OCI-LY1 (cell line): ENCODE data around the gene NAALADL1.

Source experiments
- H2AFZ ChIP-seq: fragments of 200-600 bp; sonication (generic), shearing (Covaris generic); 2 replicates; pipeline ENCODE4 v1.6.0; 2014; ENCODE audit warnings: antibody characterized with exemption, mild to moderate bottlenecking, low read length
- H3F3A ChIP-seq: fragments of 200-600 bp; sonication (generic), shearing (Covaris generic); 2 replicates; pipeline ENCODE4 v1.6.0; 2014; ENCODE audit warnings: mild to moderate bottlenecking, antibody characterized with exemption, low read length, moderate library complexity; ENCODE audit not compliant: insufficient read depth
- H3K27ac ChIP-seq: fragments of 200-600 bp; sonication (generic); 2 replicates; pipeline ENCODE4 v1.5.1; 2014; ENCODE audit warnings: low read length, mixed run types, mild to moderate bottlenecking, low read depth; ENCODE audit not compliant: poor library complexity, severe bottlenecking
- H3K27me3 ChIP-seq: fragments of 200-600 bp; sonication (generic); 2 replicates; pipeline ENCODE4 v1.6.0; 2014; ENCODE audit warnings: antibody characterized with exemption, mild to moderate bottlenecking, low read length, moderate library complexity; ENCODE audit not compliant: insufficient read depth
- H3K36me3 ChIP-seq: fragments of 200-600 bp; sonication (generic); 2 replicates; pipeline ENCODE4 v1.6.1; 2014; ENCODE audit warnings: mild to moderate bottlenecking, antibody characterized with exemption, low read length, moderate library complexity, mixed read lengths; ENCODE audit not compliant: insufficient read depth
- H3K4me1 ChIP-seq: fragments of 200-600 bp; sonication (generic); 2 replicates; pipeline ENCODE4 v1.5.1; 2014; ENCODE audit warnings: mild to moderate bottlenecking, low read length, moderate library complexity; ENCODE audit not compliant: insufficient read depth, severe bottlenecking
- H3K4me2 ChIP-seq: fragments of 200-600 bp; sonication (generic), shearing (Covaris generic); 2 replicates; pipeline ENCODE4 v1.6.1; 2014; ENCODE audit warnings: low read length
- H3K4me3 ChIP-seq: fragments of 200-600 bp; sonication (generic); 2 replicates; pipeline ENCODE4 v1.5.1; 2014; ENCODE audit warnings: low read length, low read depth, mild to moderate bottlenecking, mixed read lengths; ENCODE audit not compliant: poor library complexity, severe bottlenecking
- H3K79me2 ChIP-seq: fragments of 200-600 bp; shearing (Covaris generic); 2 replicates; pipeline ENCODE4 v1.6.1; 2016; ENCODE audit warnings: mixed run types, low read length, mixed read lengths; ENCODE audit not compliant: insufficient read depth
- H3K9ac ChIP-seq: fragments of 200-600 bp; sonication (generic), shearing (Covaris generic); 2 replicates; pipeline ENCODE4 v1.6.1; 2014; ENCODE audit warnings: mild to moderate bottlenecking, low read length, mixed read lengths
- H3K9me2 ChIP-seq: fragments of 200-600 bp; sonication (generic), shearing (Covaris generic); 2 replicates; pipeline ENCODE4 v1.6.1; 2014; ENCODE audit warnings: low read depth, mild to moderate bottlenecking, low read length, mixed read lengths
- H3K9me3 ChIP-seq: fragments of 200-600 bp; shearing (Covaris generic); 2 replicates; pipeline ENCODE4 v1.6.1; 2014; ENCODE audit warnings: low read length, mixed read lengths
- H4K20me1 ChIP-seq: fragments of 200-600 bp; sonication (generic), shearing (Covaris generic); 2 replicates; pipeline ENCODE4 v1.6.0; 2016; ENCODE audit warnings: mild to moderate bottlenecking, low read length; ENCODE audit not compliant: insufficient read depth
- CTCF ChIP-seq: fragments of 200-600 bp; sonication (generic), shearing (Covaris generic); IDR thresholded peaks from 2 replicates; pipeline ENCODE4 v1.5.1; 2017; ENCODE audit warnings: mild to moderate bottlenecking, antibody characterized with exemption, low read length, moderate library complexity, mixed read lengths
- EZH2 ChIP-seq: fragments of 200-600 bp; sonication (generic), shearing (Covaris generic); IDR thresholded peaks from 2 replicates; pipeline ENCODE4 v1.8.0; 2017; ENCODE audit warnings: borderline replicate concordance, mixed run types, mild to moderate bottlenecking, antibody characterized with exemption, low read length, moderate library complexity, mixed read lengths

Gene NAALADL1

DNA sequence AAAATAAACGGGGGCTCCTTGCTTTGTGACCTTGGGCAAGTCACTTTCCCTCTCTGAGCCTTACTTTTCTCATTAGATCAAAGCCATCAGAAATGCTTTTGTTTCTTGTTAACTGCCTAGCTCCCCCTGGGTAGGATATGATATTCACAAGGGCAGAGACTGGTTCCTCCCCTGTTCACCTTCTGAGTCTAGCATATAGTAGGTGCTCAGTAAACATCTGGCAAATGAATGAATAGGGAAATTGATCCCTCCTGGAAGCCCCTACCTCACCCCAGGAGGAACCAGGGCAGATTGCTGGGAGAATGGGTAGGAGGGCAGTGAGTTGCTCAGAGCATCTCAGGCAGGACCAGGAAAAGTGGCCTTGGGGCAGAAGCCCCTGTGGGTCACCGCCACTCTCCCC, 23.9 kb downstream of the NAALADL1 start:
- Histone ChIP-seq H3K9me3 (no peaks in the 10 kb centered on the region), H3K27me3 (no peaks in the 10 kb centered on the region), H3K79me2 (no peaks in the 10 kb centered on the region), H3K27ac (no peak overlapping the region), H2AFZ (no peak overlapping the region), H3K36me3 (peaks cover 6% of the 10 kb centered on the region; the same call in 1 of the 2 replicates), H3K4me1 (peaks cover 5% of the 10 kb centered on the region), H3K4me2 (no peak overlapping the region), H4K20me1 (no peaks in the 10 kb centered on the region), H3K9me2 (no peaks in the 10 kb centered on the region), H3F3A (no peaks in the 10 kb centered on the region), H3K4me3 (no peak overlapping the region), H3K9ac (no peak overlapping the region)
- no peak for TF ChIP-seq EZH2
- TF ChIP-seq CTCF, result no peak

- Histone ChIP-seq H3K9ac (no peak overlapping the region), H4K20me1 (no peaks in the 10 kb centered on the region)
Measured at GRCh38 chr11:65032216-65032615, 26.1 kb downstream of the NAALADL1 start.

DNA sequence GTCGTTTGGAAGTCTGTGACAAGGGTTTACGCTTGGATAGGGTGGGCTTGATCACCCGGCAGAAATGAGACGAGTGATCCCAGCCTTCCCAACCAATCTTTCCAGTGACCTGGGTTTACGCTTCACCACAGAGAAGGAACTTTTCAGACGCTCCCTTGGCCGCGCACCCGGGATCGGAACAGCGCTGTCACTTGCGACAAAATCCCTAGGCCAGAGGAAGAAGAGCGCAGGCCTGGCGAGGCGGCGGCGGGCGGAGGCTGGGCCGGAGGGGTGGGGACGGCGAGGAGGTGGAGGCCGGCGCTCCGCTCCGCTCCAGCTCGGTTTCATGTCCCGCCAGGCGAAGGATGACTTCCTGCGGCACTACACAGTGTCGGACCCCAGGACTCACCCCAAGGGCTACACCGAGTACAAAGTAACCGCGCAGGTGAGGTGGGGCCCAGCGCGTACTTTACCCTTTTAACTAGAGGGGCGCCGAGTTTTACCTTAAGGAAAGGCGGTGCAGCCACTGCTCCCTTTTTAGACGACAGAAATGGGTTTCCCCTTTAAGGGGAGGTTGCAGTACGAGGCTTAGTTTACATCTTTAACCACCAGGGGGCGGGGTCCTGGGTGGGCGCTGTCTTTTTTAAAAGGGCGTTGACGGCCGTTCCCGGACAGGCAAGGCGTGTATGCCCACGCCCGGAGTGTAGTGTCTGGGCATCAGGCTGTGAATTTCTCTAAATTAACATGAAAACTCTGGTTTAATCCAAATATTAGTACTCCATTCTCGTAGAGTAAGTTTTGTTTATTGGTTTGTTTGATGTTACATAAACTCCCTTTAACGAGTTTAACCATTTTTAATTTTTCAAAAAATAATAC, 30.9 kb downstream of the NAALADL1 start, which contains the start of gene SNX15:
SNX15 (plus strand) TSS at position 227 of the 855 bp plus-strand sequence; CDS start at position 326, 99 bp downstream.
- peak within 1 kb of the TSS; percentile 75; the same call in 1 of the 2 replicates for H2AFZ ChIP-seq
- TF ChIP-seq EZH2 (no peak), CTCF (no peak; the same call in 1 of the 2 replicates)
- peak within 1 kb of the TSS; percentile 92 for H3K4me2 ChIP-seq
- H3K9me2 ChIP-seq, result no peaks in the 10 kb centered on the region
- no peaks in the 10 kb centered on the region for H3F3A ChIP-seq
- H3K9me3 ChIP-seq, result no peaks in the 10 kb centered on the region
- H3K27me3 ChIP-seq, result no peaks in the 10 kb centered on the region
- H3K4me3 ChIP-seq, result peak within 1 kb of the TSS; percentile 70
- H3K4me1 ChIP-seq, result peaks cover 16% of the 10 kb centered on the region
- H3K9ac ChIP-seq, result peak within 1 kb of the TSS; percentile 83
- peak within 1 kb of the TSS; percentile 65 for H3K27ac ChIP-seq
- no peaks in the 10 kb centered on the region for H4K20me1 ChIP-seq
- no peaks in the 10 kb centered on the region for H3K79me2 ChIP-seq
- H3K36me3 ChIP-seq, result no peaks in the 10 kb centered on the region; the same call in 1 of the 2 replicates

More at GRCh38 chr11:65032216-65032615, 26.1 kb downstream of the NAALADL1 start:
- Histone ChIP-seq H3K4me1 (peaks cover 11% of the 10 kb centered on the region), H3K9me2 (no peaks in the 10 kb centered on the region), H3K9me3 (no peaks in the 10 kb centered on the region), H3K27ac (no peak overlapping the region), H3K4me3 (no peak overlapping the region), H3K4me2 (no peak overlapping the region), H3F3A (no peaks in the 10 kb centered on the region), H3K79me2 (no peaks in the 10 kb centered on the region), H3K27me3 (no peaks in the 10 kb centered on the region), H3K36me3 (no peaks in the 10 kb centered on the region; the same call in 1 of the 2 replicates), H2AFZ (no peak overlapping the region)
- TF ChIP-seq CTCF (no peak), EZH2 (no peak)
